GM12801 (cell line): ENCODE results near the gene RAB7B.

Experiments used
- TF ChIP-seq, protein P1 (sequence below): IDR thresholded peaks from one replicate; pipeline ENCODE4 v1.5.1; 2011; ENCODE audit warnings: control low read depth; ENCODE audit not compliant: insufficient read length; ENCODE audit errors: extremely low read depth

Gene RAB7B

DNA sequence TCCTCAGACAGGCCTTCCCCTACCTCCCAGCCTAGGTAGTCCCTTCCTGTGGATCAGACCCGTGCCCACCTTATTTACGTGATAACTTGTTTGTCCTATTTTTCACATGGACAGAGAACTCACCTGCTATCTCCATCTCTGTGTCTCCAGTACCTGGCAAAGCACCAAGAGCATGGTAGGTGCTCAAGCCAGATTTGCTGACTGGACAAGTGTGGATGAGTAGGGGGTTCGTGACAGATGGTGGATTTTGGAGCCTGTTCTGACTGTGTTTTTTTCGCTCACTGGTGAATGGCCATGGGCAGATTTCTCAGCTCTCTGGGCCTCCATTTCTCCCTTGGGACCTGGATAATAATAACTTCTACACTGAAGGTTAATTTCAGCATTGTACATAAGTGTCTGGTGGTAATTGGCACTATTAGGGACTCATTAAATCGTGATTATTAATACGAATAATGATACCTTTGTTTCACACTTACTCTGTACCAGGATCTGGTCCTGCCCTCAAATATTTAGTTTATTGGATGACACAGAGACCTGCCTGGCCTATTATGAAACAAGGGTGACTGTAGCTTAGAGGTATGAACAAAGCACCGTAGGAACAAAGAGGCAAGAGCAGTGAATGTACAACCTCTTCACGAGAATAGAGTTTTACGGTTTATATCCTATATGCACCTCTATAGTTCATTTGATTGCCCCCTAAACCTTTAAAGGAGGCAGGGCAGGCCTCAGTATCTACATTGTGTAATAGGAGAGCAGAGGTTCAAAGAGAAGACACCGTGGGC, 35.5 kb downstream of the RAB7B start:
- TF ChIP-seq, protein P1, sequence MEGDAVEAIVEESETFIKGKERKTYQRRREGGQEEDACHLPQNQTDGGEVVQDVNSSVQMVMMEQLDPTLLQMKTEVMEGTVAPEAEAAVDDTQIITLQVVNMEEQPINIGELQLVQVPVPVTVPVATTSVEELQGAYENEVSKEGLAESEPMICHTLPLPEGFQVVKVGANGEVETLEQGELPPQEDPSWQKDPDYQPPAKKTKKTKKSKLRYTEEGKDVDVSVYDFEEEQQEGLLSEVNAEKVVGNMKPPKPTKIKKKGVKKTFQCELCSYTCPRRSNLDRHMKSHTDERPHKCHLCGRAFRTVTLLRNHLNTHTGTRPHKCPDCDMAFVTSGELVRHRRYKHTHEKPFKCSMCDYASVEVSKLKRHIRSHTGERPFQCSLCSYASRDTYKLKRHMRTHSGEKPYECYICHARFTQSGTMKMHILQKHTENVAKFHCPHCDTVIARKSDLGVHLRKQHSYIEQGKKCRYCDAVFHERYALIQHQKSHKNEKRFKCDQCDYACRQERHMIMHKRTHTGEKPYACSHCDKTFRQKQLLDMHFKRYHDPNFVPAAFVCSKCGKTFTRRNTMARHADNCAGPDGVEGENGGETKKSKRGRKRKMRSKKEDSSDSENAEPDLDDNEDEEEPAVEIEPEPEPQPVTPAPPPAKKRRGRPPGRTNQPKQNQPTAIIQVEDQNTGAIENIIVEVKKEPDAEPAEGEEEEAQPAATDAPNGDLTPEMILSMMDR: no peak

DNA sequence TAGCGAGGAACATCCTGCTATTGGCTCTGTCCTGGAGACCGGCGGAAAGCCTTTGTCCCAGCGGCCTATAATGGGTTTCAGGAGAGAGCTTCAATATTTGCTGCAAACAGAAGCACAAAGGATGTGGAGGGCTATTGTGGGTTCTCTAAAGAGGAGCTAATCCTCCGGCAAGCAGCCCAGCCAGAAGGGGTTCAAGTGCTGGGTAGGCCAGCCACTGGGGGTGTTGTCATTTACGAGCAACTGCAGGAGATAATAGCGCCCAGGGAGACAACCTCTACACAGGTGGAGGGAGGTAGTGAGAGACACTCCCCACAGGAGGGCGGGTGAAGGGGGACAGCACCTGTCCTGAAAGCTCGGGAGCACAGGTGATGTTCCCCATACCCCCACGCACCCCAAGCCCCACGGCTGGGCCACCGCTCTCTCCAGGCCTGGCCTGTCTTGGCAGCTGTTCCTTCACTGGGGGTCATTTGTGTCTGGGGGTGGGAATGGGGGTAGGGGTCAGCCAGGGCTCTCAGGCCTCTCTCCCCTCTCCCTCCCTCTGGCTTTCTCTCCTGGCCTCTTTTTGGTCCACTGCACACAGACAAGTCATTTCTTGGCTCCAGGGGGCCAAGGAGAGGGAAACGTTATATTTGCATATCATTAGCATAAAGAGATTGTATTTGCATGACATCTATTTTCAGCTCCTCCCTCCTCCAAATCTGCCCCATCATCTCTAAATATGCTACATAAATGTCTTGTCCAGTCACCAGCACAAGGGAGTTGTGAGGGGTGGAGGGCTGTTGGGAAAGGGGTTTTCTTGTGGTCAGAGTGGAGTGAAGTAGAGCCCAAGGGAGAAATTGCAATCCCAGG, 37.9 kb downstream of the RAB7B start:
- TF ChIP-seq, protein P1: no peak

DNA sequence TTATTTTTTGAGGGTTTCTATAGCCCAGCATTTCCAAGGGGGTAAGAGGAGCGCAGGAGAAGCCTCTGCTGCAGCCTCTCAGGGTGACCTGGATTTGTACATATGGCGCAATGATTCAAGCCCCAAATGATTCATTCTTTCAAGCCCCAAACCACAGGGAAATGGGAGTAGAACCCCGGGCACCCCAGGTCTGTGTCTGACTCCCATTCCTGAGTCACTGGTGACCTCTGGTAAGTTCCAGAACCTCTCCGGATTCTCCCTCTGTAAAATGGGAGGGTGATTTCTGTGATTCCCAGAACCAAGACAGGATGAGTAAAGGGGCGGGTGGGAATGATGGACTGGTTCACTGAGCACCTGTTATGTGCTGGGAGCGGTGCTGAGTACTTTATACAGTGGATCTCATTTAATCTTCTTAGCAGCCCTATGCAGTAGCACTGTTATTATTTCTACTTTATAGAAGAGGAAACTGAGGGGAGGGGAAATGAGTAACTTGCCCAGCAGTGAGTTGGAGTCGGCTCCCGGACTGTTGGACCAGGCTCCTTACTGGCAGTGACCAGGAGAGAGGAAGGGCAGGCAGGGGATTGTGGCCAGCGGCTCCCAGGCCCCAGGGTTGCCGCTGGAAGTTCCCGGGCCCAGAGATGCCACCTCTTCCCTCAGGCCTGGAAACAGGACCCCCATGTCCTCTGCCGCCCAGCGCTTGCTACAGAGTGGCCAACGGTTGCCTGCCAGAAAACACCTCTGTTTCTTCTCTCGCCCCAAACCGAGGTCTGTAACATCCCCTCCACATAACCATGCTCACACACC, 39.6 kb downstream of the RAB7B start:
- TF ChIP-seq, protein P1: no peak

DNA sequence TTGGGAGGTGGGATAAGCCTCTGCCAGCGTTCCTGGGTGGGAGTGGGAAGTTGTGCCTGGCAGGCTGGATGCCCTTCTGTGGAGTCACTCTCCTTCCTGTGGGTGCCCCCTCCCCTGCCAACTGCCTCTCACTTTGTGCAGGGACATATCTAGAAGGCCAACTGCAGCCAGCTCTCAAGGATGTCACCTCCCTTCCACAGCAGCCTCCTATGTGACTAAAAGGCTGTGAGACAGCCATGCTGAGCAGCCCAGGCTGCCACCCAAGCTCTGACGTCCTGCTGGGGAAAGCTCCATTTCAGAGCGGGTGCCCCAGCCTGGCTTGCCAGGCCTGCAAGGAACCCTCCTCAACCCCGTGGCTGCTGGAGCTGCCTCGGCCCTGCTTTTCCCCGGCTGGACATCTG, 40.4 kb downstream of the RAB7B start:
- TF ChIP-seq, protein P1: no peak

DNA sequence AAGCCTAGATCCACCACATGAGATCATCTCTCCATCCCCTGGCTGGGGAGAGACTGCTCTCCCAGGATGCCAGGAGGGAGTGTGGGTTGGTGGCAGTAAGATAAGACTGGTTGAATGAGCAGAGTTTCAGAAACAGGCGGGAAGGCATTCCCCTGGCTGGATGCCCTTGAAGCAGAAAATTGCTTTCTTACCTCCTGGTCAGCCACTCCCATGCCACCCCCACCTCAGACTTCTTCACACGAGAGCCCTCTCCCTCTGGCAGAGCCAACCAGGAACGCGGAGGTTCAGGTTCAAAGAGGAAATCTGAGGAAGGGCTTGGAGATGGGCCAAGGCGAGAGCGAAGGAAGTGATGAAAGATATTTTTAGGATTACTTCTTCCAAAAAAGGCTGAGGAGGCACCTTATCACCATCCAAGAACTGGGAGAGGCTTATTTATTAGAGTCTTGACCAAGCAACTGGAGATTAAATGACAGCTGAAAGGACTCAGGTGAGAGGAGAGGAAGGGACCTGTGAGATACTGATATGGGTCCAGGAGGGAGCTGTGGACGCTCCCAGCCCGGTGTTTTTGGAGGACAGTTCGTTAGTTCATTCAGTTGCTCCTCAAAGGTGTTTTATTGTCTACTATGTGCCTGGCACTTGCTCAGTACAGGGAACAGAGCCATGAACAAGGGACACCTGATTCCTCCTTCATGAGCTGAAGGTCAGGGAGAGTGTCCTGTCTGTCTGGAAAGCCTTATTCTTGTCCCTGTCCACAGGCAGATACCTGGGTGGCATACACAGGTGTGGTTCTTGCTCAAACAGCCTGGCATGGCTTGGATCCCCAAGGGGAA, 41.0 kb downstream of the RAB7B start:
- TF ChIP-seq, protein P1: no peak

DNA sequence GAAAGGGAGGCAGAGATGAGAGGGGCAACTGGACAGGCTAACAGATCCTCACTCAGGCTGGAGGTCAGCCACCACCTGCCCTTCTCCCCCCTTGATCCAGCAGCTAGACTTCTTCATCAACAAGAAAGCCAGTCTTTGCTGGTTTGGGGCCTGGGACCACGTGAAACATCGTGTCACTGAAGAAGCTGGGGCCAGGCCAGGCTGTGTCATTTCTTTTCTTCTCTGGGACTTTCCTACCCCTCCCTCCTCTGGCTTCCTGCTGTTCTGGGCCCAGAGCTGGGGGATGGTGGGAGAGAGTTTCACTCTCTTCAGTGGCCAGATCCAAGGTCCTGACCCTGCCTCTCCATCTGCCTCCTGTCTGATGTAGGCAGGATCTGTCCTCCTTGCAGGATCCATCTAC, 41.8 kb downstream of the RAB7B start:
- TF ChIP-seq, protein P1: no peak
